Kidney epithelial cell (primary cell): ENCODE measurements around the gene VIPR1. TPM values are rescaled to one million over a fixed set of nuclear protein-coding genes. Genes with fewer than 3 reads are reported as not detected.

Source experiments
- DNase-seq: peaks from one replicate; pipeline ENCODE4 v3.0.0-alpha.2; 2010; ENCODE audit warnings: low read depth
- H3K27me3 ChIP-seq: 2 replicates; pipeline ENCODE4 v1.6.0; 2011; ENCODE audit warnings: low read length; ENCODE audit not compliant: control insufficient read depth, insufficient read depth
- H3K36me3 ChIP-seq: 2 replicates; pipeline ENCODE4 v1.5.1; 2011; ENCODE audit warnings: low read length; ENCODE audit not compliant: control insufficient read depth, insufficient read depth
- H3K4me3 ChIP-seq: 2 replicates; pipeline ENCODE4 v1.5.1; 2011; ENCODE audit warnings: low read depth, mild to moderate bottlenecking, control low read depth, low read length
- CTCF ChIP-seq: IDR thresholded peaks from 2 replicates; pipeline ENCODE4 v1.5.1; 2011; ENCODE audit warnings: mild to moderate bottlenecking, moderate library complexity, low read length, control low read depth, inconsistent platforms; ENCODE audit not compliant: insufficient read depth, poor library complexity, severe bottlenecking
- total RNA-seq: library from RNA; depleted of rRNA; stranded (reverse); fragments of >200 nt; gene quantifications from 2 replicates; pipeline ENCODE4 v1.2.3, GENCODE V29; 2015

The VIPR1 gene
- total RNA-seq, 1 donor from 2014 or later: 1.3 TPM

- no peaks in the 10 kb centered on the region for H3K36me3 ChIP-seq
- no peak overlapping the region for H3K4me3 ChIP-seq
- peaks cover 5% of the 10 kb centered on the region for H3K27me3 ChIP-seq
- TF ChIP-seq CTCF: no peak
- DNase-seq: no peak
These were observed 11.1 kb downstream of the VIPR1 start for GRCh38 chr3:42513521-42513920.

DNA sequence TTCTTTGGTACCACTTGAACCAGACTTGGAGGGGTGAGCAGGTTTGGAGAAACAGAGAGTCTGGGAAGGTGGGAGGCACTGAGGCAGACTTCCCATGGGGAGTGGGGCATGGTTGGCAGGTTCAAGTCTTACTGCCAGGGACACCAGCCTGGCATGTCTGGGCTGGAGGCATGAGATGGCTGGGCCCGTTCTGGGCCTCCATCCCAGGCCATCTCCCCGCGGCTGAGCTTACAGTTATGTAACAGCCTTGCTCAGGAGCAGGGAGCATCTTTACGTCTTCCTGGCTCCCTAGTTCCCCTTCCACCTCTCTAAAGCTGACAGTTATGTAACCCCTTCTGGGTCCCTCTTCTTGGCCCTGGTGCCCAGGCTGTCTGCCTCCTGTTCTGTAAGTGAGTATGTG lies 12.4 kb downstream of the VIPR1 start:
- Histone ChIP-seq H3K4me3 (no peak overlapping the region), H3K27me3 (peaks cover 5% of the 10 kb centered on the region), H3K36me3 (no peaks in the 10 kb centered on the region)
- DNase-seq: no peak
- TF ChIP-seq CTCF: no peak

- Histone ChIP-seq H3K27me3 (peaks cover 3% of the 10 kb centered on the region), H3K4me3 (no peak overlapping the region), H3K36me3 (no peaks in the 10 kb centered on the region)
- no peak for TF ChIP-seq CTCF
- DNase-seq: no peak
These were observed 13.0 kb downstream of the VIPR1 start for GRCh38 chr3:42515391-42515916.

GRCh38 chr3:42515976-42516375 lies 13.5 kb downstream of the VIPR1 start:
- no peak for DNase-seq
- H3K4me3 ChIP-seq: no peak overlapping the region
- TF ChIP-seq CTCF: no peak
- peaks cover 2% of the 10 kb centered on the region for H3K27me3 ChIP-seq
- H3K36me3 ChIP-seq: no peaks in the 10 kb centered on the region

DNA sequence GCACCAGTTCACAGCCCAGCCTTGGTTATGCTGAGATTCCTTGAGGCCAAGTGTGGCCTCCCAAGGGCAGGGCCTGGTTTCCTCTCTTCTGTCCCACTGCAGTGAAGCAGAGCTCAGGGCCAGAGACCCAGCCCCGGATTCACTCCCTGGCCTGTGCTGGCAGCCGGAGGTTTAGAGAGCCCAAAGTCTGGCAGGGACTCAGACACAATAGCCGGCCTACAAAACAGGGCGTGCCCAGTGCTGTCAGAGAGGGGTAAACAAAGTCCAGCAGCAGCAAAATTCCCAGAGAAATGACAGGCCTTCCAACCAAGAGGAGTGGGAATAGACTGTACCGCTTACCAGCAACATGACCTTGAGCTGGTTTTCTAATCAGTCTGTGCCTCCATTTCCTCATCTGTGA lies 14.0 kb downstream of the VIPR1 start:
- no peak for DNase-seq
- TF ChIP-seq CTCF: no peak
- Histone ChIP-seq H3K4me3 (no peak overlapping the region), H3K36me3 (no peaks in the 10 kb centered on the region), H3K27me3 (peaks cover 2% of the 10 kb centered on the region)

- no peak for TF ChIP-seq CTCF
- no peaks in the 10 kb centered on the region for H3K36me3 ChIP-seq
- peaks cover under 1% of the 10 kb centered on the region for H3K27me3 ChIP-seq
- H3K4me3 ChIP-seq: no peak overlapping the region
- no peak for DNase-seq
These were observed 14.7 kb downstream of the VIPR1 start for GRCh38 chr3:42517117-42517516.
